HG03571 (cell line): Measurements from ENCODE around the gene CMTM7.

Source experiments
- ATAC-seq: cut with Tn5 transposase; IDR thresholded peaks from one replicate; pipeline ENCODE4 v1.9.1; 2021; ENCODE audit not compliant: unreplicated experiment

Gene CMTM7

DNA sequence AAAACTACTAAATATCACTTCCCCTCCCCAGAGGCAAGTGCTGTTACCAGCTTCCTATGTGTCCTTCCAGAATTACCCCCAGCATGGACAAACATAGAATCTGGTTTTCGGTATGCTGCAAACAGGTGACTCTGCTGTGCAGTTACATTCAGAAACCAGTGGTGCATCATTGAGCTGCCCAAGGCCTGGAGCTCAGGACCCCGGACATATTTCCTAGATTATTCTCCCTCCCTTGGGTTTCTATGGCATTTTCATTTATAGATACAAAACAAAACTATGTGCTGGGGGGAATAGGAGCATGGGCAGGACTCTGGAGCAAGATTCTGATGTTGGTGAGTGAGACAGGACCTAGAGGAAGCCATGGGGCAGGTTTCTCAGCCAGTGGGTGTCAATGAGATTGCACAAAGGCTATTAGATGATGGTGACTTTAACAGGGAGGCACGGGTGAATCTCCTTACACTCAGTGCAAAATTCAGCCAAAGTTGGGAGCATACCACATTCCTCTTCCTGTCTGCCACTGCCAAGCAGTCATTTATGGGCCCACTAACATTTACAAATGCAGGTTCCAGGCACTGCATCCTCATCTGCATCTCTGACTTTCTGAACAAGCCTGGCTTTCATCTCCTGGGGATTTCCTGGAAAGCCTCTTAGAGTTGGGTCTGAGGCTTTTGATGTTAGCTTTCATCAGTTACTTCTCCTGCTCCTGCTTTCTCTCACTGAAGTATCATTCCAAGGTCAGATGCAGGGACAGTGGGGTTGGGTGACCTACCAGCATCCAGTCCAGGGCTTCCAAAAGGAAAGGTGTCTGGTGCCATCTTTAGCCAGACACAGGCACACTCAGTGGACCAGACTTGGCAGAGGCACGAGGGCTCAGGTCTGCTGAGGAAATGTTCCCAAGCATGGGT is 44.5 kb downstream of the CMTM7 start:
- ATAC-seq, result peak; percentile 1

DNA sequence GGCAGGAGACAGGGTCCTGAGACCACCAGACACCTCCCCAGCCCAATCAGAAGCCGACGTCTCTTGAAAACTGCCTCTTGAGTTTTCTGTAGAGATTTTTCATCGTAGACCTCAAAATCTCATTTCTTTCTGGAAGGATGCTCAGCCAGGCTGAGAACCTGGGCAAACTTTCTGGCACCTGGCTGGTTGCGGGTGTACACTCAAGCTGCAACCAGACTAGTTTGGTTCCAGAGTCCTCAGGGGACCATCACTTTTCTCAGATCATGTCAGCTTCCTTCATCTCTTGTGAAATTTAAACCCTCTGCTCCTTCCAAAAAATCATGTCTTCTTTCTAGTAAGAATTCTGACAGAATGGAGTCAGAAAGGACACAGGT is 45.1 kb downstream of the CMTM7 start:
- ATAC-seq, result peak; percentile 41

DNA sequence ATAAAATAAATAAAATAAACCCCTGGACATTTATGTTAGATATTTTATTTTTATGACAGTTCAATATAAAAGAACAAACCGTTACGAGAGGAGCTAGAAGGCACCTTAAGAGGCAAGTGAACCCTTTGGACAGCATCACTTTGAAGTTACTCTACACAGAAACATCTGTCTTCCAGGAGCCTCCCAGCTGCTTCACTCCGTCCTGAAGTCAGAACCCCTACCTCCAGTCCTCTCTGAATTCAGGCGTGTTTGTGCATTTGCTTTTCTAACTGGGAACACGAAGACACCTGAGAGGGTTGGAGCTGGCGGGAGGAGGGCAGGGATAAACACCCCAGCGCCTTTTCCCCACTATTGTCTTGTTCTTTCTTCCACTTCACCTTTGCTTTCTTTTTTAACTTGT is 46.2 kb downstream of the CMTM7 start:
- ATAC-seq, result no peak

DNA sequence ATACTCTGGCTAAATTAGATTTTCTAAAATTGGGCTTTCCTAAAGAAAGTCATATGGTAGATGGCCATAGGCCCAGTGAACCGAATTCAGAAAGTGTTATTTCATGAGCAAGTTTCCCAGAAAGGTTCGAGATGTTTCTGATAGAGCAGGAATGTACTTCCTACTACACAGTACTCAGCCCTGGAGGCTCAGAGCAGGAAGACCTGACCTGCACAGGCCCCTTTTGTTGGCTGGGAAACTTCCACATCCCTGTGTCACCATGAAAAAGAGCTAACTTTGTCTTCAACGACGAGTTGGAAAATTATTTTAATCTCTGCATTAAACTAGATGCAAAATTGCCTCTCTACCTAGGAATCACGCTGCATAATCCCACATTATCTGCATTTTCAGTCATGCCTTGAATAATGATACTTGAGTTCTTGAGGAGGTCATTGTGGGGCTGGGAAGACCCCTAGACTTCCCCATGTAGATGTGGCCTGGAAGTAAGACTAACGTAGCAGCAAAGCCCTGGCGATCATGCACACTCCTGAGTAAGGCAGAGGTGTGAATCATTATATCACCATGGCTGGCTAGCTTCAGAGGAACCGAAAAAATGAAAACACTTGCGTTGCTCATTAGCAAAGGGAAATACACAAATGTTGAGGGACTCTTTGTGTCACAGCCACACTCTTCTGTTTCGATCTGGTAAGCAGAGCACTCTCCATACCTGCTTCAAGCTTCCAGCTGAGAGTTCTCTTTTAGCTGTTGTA is 47.1 kb downstream of the CMTM7 start:
- ATAC-seq, result peak; percentile 93

DNA sequence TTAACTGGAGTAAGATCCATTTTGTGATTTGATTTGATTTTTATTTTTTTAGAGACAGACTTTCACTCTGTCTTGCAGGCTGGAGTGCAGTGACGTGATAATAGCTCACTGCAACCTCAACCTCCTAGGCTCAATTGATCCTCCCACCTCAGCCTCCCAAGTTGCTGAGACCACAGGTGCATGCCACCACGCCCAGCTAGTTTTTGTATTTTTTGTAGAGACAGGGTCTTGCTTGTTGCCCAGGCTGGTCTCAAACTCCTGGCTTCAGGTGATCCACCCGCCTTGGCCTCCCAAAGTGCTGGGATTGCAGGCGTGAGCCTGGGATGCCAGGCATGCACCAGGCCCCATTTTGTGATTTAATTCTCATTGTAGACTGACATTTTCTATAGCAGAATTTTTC is 47.8 kb downstream of the CMTM7 start:
- peak; percentile 10 for ATAC-seq

DNA sequence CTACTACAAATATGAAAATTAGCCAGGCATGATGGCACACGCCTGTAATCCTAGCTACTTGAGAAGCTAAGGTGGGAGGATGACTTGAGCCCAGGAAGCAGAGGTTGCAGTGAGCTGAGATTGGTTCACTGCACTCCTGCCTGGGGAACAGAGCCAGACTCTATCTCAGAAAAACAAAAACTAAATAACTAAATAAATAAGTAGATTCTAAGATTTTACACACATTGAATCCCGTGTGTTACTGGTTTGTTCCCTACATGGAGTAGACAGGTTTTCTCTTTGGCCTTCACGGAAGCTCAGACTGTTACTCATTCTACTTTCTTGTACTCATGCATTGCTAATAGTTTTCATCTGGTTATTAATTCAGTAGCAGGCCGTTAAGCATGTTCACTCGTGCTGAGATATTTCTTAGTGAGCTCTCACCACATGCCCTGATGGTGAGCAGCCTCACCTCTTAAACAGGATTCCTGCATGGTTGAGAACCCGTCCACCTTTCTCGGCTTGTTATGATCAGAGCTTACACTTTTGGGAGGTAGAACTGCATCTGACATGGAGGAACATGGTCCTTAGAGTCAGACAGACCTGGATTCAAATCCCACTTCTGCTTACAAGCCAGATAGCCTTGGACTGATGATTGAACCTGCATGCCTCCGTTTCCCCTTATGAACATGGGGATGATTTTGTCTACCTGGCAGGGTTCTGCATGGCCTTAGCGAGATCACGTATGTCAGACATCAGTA is 49.1 kb downstream of the CMTM7 start:
- ATAC-seq, result no peak

DNA sequence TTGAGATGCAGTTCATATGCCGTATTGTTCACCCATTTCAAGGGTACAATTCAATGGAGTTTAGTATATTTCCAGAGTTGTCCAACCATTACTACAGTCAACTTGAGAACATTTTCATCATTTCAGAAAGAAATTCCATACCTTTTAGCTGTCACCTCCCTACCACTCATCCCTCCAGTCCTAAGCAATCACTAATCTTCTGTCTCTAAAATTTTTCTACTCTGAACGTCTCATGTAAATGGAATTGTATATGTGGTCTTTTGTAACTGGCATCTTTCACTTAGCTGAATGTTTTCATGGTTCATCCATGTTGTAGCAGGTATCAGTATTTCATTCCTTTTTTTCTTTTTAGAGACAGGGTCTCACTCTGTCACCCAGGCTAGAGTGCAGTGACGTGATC is 51.1 kb downstream of the CMTM7 start:
- ATAC-seq, result no peak

DNA sequence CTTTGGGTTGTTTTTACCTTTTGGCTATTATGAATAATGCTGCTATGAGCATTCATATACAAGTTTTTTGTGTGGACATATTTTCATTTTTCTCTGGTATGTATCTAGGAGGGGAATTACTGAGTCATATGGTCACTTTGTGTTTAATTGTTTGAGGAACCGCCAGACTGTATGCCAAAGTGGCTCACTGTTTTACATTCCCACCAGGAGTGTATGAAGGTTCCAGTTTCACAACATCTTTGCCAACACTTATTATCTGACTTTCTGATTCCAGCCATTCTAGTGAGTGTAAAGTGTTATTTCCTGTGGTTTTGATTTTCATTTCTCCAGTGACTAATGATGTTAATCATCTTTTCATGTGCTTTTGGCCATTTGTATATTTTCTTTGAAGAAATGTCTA is 51.8 kb downstream of the CMTM7 start:
- ATAC-seq, result no peak

DNA sequence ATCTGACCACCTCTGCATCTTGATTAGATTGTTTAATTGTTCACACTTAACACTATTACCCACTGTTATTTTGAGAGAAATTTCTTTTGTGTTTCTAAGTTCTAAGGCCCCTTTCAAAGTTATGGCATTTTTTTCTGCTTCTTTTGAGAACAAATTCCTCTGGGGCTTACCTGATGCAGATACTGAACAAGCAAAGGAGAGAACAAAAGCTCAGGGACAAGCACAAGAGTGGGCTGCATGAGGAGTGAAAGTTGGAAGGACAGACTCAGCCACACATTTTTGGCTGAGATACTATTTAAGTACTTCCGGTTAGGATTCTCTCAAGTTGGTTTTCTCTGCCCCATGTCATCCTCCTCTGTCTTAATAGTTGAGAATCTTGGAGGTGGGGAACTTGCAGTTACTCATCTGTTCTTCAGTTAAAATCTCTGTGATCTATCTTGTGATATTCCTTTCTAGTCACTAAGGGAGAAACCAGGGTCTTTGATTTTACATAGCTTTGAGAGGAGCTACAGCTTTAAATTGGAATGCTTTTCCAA is 56.3 kb downstream of the CMTM7 start:
- ATAC-seq, result no peak

DNA sequence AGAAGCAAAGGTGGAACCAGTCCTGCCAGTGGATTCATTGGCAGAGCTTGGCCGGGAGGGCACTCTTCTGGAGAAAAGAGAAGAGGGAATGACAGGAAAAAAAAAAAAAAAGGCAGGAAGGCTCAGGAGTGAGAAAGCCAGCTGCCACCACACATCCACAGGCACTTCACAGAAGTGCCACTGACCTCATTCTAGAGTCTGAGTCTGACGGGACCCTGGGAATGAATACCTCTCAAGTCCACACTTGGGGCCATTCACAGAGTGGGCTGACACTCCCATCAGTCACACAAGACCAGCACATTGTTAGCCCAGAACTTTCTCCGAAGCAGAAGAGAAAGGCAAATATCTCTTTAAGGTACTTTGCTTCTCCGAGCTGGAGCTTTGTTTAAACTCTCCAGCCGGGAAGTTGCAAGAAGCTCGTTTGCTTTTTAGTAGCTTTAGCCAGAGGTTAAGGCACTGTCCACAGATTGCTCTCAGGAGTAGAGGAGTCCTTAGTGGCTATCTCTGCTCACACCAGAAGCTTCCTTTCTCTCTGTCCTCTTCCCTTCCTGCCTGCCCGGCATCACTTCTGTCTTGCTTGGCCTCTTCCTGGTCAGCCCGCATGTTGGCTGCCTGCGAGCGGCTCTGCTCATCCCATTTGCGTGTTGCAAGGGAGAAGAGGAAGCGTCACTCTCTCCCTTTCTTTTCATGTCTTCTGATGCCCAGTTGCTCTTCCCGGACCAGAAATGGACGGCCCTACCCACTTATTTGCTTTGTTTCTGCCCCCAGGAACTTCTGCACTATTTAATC is 57.2 kb downstream of the CMTM7 start:
- ATAC-seq, result no peak

DNA sequence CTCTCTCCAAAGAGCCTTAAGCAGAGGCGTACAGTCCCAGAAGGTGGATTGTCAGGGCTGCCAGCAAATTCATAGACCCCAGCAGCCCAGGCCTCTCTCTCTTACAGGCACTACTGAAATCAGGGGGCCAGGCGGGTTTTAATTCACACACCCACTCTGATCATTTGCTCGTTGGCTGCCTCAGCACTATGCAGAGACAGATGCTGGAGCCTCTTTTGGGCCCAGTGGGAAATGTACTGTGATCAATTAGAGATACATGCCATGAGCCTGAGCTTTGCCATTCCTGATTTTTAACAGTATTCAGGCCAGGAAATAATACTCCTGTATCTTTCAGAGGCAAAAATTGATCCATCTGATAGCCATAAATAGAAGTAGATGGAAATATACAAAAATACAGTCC is 58.0 kb downstream of the CMTM7 start:
- ATAC-seq, result no peak

DNA sequence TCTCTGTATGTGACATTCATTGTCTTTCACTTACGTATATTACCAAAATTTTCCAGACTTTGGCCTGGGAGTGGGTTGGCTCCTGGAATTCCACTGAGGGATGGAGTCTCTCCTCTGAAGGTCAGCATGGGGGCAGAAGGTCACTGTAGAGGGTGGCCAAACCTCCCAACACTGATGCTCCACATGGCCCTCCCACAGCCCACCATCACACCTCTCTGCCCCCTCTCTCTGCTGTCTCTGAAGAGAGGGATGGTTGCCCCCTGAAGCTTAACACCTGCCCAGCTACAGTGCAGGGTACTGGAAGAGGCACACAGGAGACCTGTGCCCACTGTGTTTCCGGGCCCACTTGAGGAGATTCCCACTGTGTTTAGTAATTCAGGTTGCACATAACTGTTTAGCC is 58.8 kb downstream of the CMTM7 start:
- ATAC-seq, result no peak

DNA sequence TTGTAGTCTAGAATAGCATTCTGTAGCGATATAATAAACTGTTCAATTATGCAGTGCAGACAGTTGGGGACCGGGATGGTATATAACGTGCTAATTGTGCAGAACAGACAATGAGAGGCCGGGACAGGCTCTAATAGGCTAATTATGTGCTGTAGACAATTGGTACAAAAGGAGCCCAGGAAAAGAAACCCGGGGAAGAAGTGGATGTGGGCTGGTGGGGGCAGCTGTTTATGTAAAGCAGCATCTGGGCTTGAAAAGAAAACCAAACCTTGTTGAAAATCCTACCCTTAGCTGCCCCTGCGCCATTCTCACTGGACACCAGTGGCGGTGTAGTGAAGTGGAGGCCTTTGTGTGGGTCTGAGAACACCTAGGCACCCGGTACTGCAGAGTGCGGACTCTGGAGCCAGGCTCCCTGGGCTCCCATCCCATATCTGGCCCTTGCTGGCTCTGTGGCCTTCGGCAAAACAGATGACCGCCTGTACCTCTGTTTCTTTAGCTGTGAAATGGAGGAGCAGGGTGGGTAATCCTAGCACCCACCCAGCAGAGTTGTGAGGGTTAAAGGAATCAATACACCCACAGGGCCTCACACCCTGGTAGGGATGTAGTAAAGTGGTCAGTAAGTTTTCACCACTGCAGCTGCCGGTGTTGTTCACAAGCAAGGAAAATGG is 59.5 kb downstream of the CMTM7 start:
- no peak for ATAC-seq

DNA sequence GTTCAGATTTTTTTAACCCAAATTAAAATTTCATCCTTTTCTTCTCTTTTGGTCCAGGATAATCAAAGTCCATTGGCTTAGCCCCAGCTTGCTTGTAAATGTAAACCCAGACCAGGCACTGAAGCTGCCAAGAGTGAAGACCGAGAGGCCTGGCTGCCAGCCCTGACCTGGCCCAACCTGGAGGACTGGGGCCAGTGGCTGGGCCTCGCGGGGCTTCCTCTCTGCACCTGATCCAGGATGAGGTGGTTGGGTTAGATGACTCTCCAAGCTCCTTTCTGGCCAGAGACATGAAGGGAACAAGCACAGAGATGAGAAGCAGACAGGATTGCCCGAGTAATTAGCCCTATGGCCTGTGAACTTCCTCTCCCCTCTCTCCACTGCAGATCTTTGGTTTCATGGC is 60.4 kb downstream of the CMTM7 start:
- ATAC-seq, result no peak

DNA sequence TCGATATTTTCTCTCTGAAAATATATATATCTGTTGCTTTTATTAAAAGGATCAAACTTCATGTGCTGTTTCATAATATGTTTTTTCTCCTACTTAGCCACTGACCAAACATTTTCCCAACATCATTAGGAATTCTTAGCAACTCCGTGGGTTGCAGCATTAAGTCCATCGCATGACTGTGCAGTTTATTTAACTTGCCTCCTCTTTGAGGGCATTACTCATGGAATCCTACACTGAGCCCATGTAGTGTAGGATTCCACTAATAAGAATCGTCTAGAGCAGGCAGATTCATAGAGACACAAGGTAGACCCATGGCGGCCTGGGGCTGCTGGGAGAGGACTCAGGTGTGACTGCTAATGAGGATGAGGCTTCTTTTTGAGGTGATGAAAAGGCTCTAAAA is 61.7 kb downstream of the CMTM7 start:
- no peak for ATAC-seq

DNA sequence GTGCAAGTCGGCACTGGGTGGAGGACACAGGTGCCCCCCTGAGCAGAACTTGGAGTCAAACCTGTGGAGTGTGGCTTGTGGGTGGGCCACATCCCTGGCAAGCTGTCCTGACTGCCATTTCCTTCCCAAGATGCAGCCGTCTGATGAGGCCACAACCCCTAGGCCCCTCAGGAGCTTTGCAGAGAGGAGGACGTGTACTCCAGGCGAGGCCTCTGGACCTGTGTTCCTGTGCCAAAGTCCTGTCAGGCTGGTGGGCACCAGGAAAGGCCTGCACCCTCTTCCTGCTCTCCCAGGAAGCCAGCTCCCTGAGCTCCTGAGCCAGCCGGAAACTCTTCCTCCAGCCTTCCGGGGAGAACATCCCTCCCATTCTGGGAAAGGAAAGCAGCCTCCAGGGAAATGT is 62.5 kb downstream of the CMTM7 start:
- ATAC-seq, result no peak

DNA sequence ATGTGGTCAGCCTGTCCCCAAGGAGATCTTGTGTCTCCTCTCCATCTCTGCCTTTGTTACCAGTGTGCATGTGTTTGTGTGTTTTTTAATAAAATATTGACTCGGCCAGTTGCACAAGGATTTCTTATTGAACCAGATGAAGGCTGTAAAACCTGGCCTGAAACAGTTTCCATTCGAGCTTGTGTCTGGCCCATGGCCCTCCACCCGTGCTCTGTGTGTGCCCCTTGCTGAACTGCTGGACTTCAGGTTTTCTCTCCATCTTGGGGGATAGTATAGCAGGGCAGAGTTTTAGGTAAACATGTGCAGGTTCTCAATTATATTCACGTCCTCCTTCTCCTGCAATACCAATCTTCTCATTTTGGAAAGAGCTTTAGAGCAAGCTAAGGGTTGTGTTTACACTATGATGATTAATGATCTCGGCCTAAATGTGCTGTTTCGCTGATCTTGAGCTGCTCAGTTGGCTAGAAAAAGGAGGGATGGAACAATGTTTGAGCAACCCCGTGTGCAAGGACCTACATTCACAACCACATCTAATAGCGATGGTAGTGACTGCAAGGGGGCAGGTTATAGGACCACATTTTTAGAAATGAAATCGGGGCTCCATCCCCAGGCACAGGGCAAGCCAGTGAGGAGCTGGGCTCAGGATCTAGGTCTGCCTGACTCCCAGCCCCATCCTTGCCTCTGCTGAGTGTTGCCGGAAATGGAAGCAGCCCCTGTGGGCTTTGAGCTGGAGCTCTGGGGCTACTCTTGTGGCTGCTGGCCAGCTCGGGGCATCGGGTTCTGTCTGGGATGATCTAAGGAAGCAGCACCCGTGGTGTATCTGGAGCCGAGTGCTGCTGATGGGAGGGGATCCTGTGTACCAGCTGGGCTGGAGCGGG is 63.3 kb downstream of the CMTM7 start:
- ATAC-seq, result no peak

DNA sequence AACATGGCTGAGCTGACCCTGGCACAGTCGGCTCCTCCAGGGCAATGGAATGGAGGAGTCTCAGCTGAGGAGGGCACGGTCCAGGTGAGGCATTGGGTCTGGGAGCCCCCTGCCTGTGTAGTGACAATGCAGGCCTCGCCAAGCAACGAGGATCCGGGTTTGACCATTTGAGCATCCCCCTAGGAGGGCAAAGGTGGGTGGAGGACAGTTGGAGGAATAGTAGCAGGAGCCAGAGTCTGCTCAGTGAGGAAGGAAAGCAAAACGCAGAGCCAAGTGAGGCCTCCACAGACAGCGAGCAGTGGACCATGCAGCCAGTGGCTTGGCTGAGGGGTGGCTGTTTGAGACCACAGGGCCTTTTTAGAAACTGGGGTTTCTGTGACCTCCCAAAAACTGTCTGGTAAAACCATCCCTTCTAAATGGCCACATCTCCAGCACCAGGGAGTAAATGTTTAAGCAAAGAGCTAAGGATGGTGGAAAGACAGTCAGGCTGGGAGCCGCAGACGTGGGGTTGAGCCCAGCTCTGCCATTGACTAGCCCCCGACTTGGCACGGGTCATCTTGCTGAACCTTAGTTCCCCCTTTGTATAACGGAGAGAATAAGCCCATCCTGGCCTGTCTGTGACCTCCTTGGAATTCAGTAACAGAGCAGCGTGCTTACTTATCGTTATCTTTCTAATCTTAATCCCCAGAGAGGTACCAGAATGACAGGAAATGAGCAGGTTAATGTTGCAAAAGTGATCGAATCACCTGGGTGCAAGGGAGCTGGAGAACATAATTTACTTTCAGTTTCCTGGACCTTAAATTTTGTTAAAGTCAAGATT is 64.2 kb downstream of the CMTM7 start:
- no peak for ATAC-seq
